ENCODE results near the gene IL4R. TPM values are rescaled to one million over a fixed set of nuclear protein-coding genes. Genes with fewer than 3 reads are reported as not detected.

The IL4R gene
- polyA plus RNA-seq, 1 donor from 2014 or later: 0.07 TPM

GRCh38 chr16:27349276-27349675 lies 35.5 kb downstream of the IL4R start:
- H3K27me3 ChIP-seq (ENCODE audit: insufficient read depth, low read depth, low read length): no peaks in the 10 kb centered on the region
- H2AFZ ChIP-seq (ENCODE audit: low read depth, low read length): no peak overlapping the region
- H4K20me1 ChIP-seq (ENCODE audit: insufficient read depth): no peaks in the 10 kb centered on the region
- H3K36me3 ChIP-seq (ENCODE audit: insufficient read depth, low read length): no peaks in the 10 kb centered on the region
- no peaks in the 10 kb centered on the region for H3F3A ChIP-seq (ENCODE audit: insufficient read depth, low read length, poor library complexity, severe bottlenecking)
- H3K27ac ChIP-seq (ENCODE audit: low read length): no peak overlapping the region
- TF ChIP-seq REST (IDR thresholded peaks at IDR 0.05; ENCODE audit: borderline replicate concordance): no peak
- H3K9ac ChIP-seq (ENCODE audit: low read length): no peak overlapping the region
- no peak overlapping the region for H3K4me3 ChIP-seq (ENCODE audit: low read length)
- H3K9me3 ChIP-seq (ENCODE audit: low read length): no peaks in the 10 kb centered on the region
- no peak overlapping the region for H3K4me2 ChIP-seq (ENCODE audit: low read length)
- no peaks in the 10 kb centered on the region for H3K79me2 ChIP-seq (replicated peaks; ENCODE audit: insufficient read depth, low read length)
- H3K9me2 ChIP-seq (ENCODE audit: insufficient read depth, low read length): no peaks in the 10 kb centered on the region

GRCh38 chr16:27350006-27350405 lies 36.2 kb downstream of the IL4R start:
- Histone ChIP-seq H3K9me3 (ENCODE audit: low read length) (no peaks in the 10 kb centered on the region), H3K27me3 (ENCODE audit: insufficient read depth, low read depth, low read length) (no peaks in the 10 kb centered on the region)

GRCh38 chr16:27351989-27352388 lies 38.2 kb downstream of the IL4R start:
- Histone ChIP-seq H3K79me2 (replicated peaks; ENCODE audit: insufficient read depth, low read length) (no peaks in the 10 kb centered on the region), H2AFZ (ENCODE audit: low read depth, low read length) (no peak overlapping the region), H3K4me3 (ENCODE audit: low read length) (no peak overlapping the region), H3K27me3 (ENCODE audit: insufficient read depth, low read depth, low read length) (no peaks in the 10 kb centered on the region), H3K36me3 (ENCODE audit: insufficient read depth, low read length) (no peaks in the 10 kb centered on the region), H3F3A (ENCODE audit: insufficient read depth, low read length, poor library complexity, severe bottlenecking) (no peaks in the 10 kb centered on the region), H3K9me3 (ENCODE audit: low read length) (no peaks in the 10 kb centered on the region), H4K20me1 (ENCODE audit: insufficient read depth) (no peaks in the 10 kb centered on the region), H3K27ac (ENCODE audit: low read length) (no peak overlapping the region), H3K4me2 (ENCODE audit: low read length) (no peak overlapping the region), H3K9ac (ENCODE audit: low read length) (no peak overlapping the region), H3K9me2 (ENCODE audit: insufficient read depth, low read length) (no peaks in the 10 kb centered on the region)
- TF ChIP-seq CTCF (IDR thresholded peaks at IDR 0.05; ENCODE audit: poor library complexity, severe bottlenecking): no peak
- TF ChIP-seq EP300 (conservative IDR thresholded peaks at IDR 0.05; ENCODE audit: poor library complexity, severe bottlenecking): no peak
- TF ChIP-seq POLR2AphosphoS5 (IDR thresholded peaks at IDR 0.05): no peak
- no peak for TF ChIP-seq REST (IDR thresholded peaks at IDR 0.05; ENCODE audit: borderline replicate concordance)
- no peak for TF ChIP-seq MXI1 (conservative IDR thresholded peaks at IDR 0.05; ENCODE audit: poor library complexity, severe bottlenecking)
- no peak for TF ChIP-seq TAF1 (IDR thresholded peaks at IDR 0.05; ENCODE audit: low read depth)
- TF ChIP-seq EZH2 (IDR thresholded peaks at IDR 0.05; ENCODE audit: borderline replicate concordance, insufficient read depth, low read length, poor library complexity, severe bottlenecking): no peak

More at GRCh38 chr16:27350006-27350405, 36.2 kb downstream of the IL4R start:
- no peaks in the 10 kb centered on the region for H3K79me2 ChIP-seq (replicated peaks; ENCODE audit: insufficient read depth, low read length)
- H4K20me1 ChIP-seq (ENCODE audit: insufficient read depth): no peaks in the 10 kb centered on the region
- H3F3A ChIP-seq (ENCODE audit: insufficient read depth, low read length, poor library complexity, severe bottlenecking): no peaks in the 10 kb centered on the region
- no peaks in the 10 kb centered on the region for H3K9me2 ChIP-seq (ENCODE audit: insufficient read depth, low read length)
- no peaks in the 10 kb centered on the region for H3K36me3 ChIP-seq (ENCODE audit: insufficient read depth, low read length)
- H3K27ac ChIP-seq (ENCODE audit: low read length): no peak overlapping the region
- no peak overlapping the region for H3K9ac ChIP-seq (ENCODE audit: low read length)
- no peak overlapping the region for H3K4me3 ChIP-seq (ENCODE audit: low read length)
- no peak overlapping the region for H2AFZ ChIP-seq (ENCODE audit: low read depth, low read length)
- TF ChIP-seq TAF1 (IDR thresholded peaks at IDR 0.05; ENCODE audit: low read depth): no peak
- TF ChIP-seq MXI1 (conservative IDR thresholded peaks at IDR 0.05; ENCODE audit: poor library complexity, severe bottlenecking): no peak
- no peak for TF ChIP-seq EZH2 (IDR thresholded peaks at IDR 0.05; ENCODE audit: borderline replicate concordance, insufficient read depth, low read length, poor library complexity, severe bottlenecking)
- TF ChIP-seq SMC3 (conservative IDR thresholded peaks at IDR 0.05; ENCODE audit: poor library complexity): no peak
- TF ChIP-seq EP300 (conservative IDR thresholded peaks at IDR 0.05; ENCODE audit: poor library complexity, severe bottlenecking): no peak
- TF ChIP-seq RAD21 (conservative IDR thresholded peaks at IDR 0.05): no peak
- no peak for TF ChIP-seq CTCF (IDR thresholded peaks at IDR 0.05; ENCODE audit: poor library complexity, severe bottlenecking)
- no peak overlapping the region for H3K4me2 ChIP-seq (ENCODE audit: low read length)
